ENCODE data around the gene CDH13. TPM values are rescaled to one million over a fixed set of nuclear protein-coding genes. Genes with fewer than 3 reads are reported as not detected.

The CDH13 gene
- total and polyA plus RNA-seq, 8 donors: 0.12 to 21.4 (median 1.7) TPM; not detected in 1

DNA sequence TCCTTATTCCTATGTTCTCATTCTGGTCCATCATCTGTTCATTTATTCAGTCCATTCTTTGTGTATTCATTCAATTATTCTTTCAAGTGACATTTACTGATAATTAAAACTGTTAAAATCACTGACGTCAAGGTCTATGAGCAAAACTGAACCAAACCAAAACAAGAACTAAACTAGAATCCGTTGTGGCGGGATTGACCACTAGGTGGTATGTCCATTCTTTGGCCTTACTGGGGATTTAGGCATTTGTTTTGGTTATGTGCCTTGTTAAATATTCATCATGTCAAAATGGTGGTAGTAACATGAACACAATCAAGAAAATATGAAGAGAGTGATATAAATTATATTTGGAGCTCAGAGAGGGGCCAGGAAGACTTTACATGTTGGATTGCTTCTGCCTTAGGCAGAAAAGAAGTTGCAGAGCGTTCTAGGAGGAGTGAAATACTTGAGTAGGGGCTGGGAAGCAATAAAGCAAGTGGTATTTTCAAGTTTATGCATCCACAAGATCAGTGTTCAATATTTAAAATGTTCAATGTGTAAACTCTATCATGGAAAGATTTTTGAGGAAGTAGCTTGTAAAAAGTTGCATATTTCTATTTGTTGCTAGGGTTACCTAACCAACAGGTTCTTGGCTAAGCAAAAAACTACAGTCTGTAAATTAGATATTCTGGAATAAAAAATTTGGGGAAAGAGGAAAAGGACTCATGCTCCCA is 129.0 kb downstream of the CDH13 start:
- H3K9me3 ChIP-seq: no peaks in the 10 kb centered on the region
- intact Hi-C loops (cut with DNase I; ENCODE audit: low total_unique reads): no loop called here
- no peak for TF ChIP-seq EP300 (IDR thresholded peaks at IDR 0.05)
- TF ChIP-seq POLR2A (IDR thresholded peaks at IDR 0.05): no peak
- no peak for TF ChIP-seq POLR2AphosphoS5 (IDR thresholded peaks at IDR 0.05)
- TF ChIP-seq, protein P1, sequence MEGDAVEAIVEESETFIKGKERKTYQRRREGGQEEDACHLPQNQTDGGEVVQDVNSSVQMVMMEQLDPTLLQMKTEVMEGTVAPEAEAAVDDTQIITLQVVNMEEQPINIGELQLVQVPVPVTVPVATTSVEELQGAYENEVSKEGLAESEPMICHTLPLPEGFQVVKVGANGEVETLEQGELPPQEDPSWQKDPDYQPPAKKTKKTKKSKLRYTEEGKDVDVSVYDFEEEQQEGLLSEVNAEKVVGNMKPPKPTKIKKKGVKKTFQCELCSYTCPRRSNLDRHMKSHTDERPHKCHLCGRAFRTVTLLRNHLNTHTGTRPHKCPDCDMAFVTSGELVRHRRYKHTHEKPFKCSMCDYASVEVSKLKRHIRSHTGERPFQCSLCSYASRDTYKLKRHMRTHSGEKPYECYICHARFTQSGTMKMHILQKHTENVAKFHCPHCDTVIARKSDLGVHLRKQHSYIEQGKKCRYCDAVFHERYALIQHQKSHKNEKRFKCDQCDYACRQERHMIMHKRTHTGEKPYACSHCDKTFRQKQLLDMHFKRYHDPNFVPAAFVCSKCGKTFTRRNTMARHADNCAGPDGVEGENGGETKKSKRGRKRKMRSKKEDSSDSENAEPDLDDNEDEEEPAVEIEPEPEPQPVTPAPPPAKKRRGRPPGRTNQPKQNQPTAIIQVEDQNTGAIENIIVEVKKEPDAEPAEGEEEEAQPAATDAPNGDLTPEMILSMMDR (IDR thresholded peaks at IDR 0.05): no peak

GRCh38 chr16:82756283-82756599 is 129.5 kb downstream of the CDH13 start:
- TF ChIP-seq POLR2AphosphoS5 (IDR thresholded peaks at IDR 0.05) (no peak), POLR2A (IDR thresholded peaks at IDR 0.05) (no peak), EP300 (IDR thresholded peaks at IDR 0.05) (no peak)
- TF ChIP-seq, protein P1 (IDR thresholded peaks at IDR 0.05): no peak

More for the DNA sequence above, 129.0 kb downstream of the CDH13 start:
- DNase-seq: no peak
- 70 to 81% (median 76%) methylated on average over 4 of the region's 4 CpGs for WGBS, 5 donors
- no peak overlapping the region for H3K27ac ChIP-seq
- H3K36me3 ChIP-seq: no peaks in the 10 kb centered on the region
- no peaks in the 10 kb centered on the region for H3K27me3 ChIP-seq
- H3K4me3 ChIP-seq: no peak overlapping the region
- no peaks in the 10 kb centered on the region for H3K4me1 ChIP-seq

DNA sequence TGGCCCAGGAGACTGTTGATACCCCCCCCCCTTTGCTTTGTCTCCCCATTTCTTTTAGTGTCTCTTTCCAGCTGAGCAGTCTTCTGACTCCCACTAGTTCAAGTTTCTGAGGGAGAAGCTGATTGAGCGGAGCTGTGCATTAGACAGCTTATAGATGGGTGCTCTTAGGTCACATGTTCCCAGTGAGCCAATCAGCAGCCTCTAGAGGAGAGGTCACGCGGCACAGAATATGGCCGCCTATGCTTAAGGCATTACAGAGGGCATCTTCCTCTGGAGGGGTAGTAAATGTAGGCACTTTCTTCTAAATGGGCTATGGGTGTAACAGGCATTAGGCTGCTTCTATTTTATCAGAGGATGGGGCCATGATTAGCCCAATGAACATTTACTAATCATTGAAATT is 131.6 kb downstream of the CDH13 start:
- intact Hi-C loops (cut with DNase I; ENCODE audit: low total_unique reads): no loop called here

More at GRCh38 chr16:82756283-82756599, 129.5 kb downstream of the CDH13 start:
- no peak for DNase-seq
- Histone ChIP-seq H3K27me3 (no peaks in the 10 kb centered on the region), H3K9me3 (no peaks in the 10 kb centered on the region), H3K4me3 (no peak overlapping the region), H3K27ac (no peak overlapping the region), H3K4me1 (no peaks in the 10 kb centered on the region), H3K36me3 (no peaks in the 10 kb centered on the region)
- WGBS, 5 donors: 66 to 78% (median 72%) methylated on average over 3 of the region's 3 CpGs
- intact Hi-C loops (cut with DNase I; ENCODE audit: low total_unique reads): no loop called here

DNA sequence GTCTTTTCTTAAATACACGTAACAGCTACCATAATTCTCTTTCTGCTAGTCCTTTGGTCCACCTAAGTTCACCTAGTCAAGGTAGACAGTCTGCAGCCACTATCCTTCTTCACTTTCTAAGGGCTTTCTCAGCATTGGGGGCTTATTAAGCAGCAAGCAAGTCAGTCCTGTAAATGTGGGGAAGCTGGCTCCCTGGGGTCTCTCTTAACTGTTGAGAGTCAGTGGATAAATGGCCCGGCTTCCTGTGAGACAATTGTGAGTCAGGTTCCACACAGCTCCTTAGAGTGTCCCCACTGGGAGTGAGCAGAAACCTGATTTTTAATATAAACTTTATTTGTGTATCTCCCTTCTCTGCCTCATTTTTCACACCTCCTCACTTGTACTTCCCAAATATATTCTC is 132.1 kb downstream of the CDH13 start:
- TF ChIP-seq EP300 (IDR thresholded peaks at IDR 0.05): no peak
- TF ChIP-seq POLR2A (IDR thresholded peaks at IDR 0.05): no peak
- TF ChIP-seq, protein P1 (IDR thresholded peaks at IDR 0.05): no peak
- TF ChIP-seq POLR2AphosphoS5 (IDR thresholded peaks at IDR 0.05): no peak
- intact Hi-C loops (cut with DNase I; ENCODE audit: low total_unique reads): no loop called here
- Histone ChIP-seq H3K27ac (no peak overlapping the region), H3K9me3 (no peaks in the 10 kb centered on the region), H3K36me3 (no peaks in the 10 kb centered on the region), H3K27me3 (no peaks in the 10 kb centered on the region), H3K4me1 (peaks cover 0 to 12% (median 4%) of the 10 kb centered on the region in 4 donors), H3K4me3 (no peak overlapping the region)
- 68 to 84% (median 74%) methylated on average over 2 of the region's 2 CpGs for WGBS, 5 donors
- DNase-seq: no peak

More for the DNA sequence above, 131.6 kb downstream of the CDH13 start:
- no peak for DNase-seq
- no peak for TF ChIP-seq POLR2A (IDR thresholded peaks at IDR 0.05)
- TF ChIP-seq, protein P1 (IDR thresholded peaks at IDR 0.05): no peak
- TF ChIP-seq POLR2AphosphoS5 (IDR thresholded peaks at IDR 0.05): no peak
- no peak for TF ChIP-seq EP300 (IDR thresholded peaks at IDR 0.05)
- Histone ChIP-seq H3K4me1 (peaks cover 0 to 12% (median 4%) of the 10 kb centered on the region in 4 donors), H3K27ac (no peak overlapping the region), H3K4me3 (no peak overlapping the region), H3K27me3 (no peaks in the 10 kb centered on the region), H3K9me3 (no peaks in the 10 kb centered on the region), H3K36me3 (no peaks in the 10 kb centered on the region)
- WGBS, 5 donors: 92 to 98% (median 97%) methylated on average over 4 of the region's 4 CpGs
